ENCODE measurements around the gene MALL. TPM values are rescaled to one million over a fixed set of nuclear protein-coding genes. Genes with fewer than 3 reads are reported as not detected.
"Not testable (repeated sequence)": the region's sequence is repeated elsewhere in the genome, so short reads cannot be mapped to it uniquely, and the experiment has no call there.

MALL gene
- total and polyA plus RNA-seq, 2 of the 13 experiments (the other 11 are each of a cell fraction or from before 2014, with no cell fraction given) = not detected

DNA sequence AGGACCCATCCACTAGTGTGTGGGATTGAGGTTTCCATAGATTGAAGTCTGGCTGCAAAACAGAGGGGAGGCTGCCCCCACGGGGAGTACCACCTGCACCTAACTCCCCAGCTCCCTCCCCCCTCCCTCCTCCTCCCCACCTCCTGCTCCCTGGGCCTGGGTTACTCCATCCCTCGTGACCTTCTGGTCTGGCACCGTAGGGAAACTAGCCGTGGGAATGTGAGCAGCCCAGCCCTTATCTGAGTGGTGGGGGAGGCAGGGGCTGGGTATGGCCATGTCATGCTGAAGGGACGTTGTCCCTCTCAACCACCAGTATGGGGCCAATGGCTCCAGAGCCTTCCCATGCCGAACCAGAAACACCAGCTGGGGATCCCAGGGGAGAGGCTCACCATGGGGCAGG is 80.2 kb downstream of the MALL start:
- H3K27ac ChIP-seq (ENCODE audit: extremely low read length, insufficient read depth, low read length); H3K79me2 ChIP-seq (ENCODE audit: insufficient read depth, low read length); BruUV-seq (replicated peaks); POLR2A ChIA-PET; ATAC-seq; in situ Hi-C loops (cut with HindIII; ENCODE audit: extremely low pct_ligation_motif_present, low pct_unique_long_range_greater_than_20kb); intact Hi-C loops (cut with micrococcal nuclease; ENCODE audit: unreplicated experiment); H3K36me3 ChIP-seq (replicated peaks in 1 of 2; ENCODE audit: control insufficient read depth in 1 of 2, insufficient read depth in 2 of 2, low read length in 2 of 2); H3K9ac ChIP-seq (ENCODE audit: insufficient read depth, low read depth, low read length); H2AFZ ChIP-seq (ENCODE audit: low read length); H4K20me1 ChIP-seq (ENCODE audit: insufficient read depth, low read length); H3K9me3 ChIP-seq (ENCODE audit: low read length); CTCF ChIA-PET (ENCODE audit: low intra/inter-chr PET ratio, low total read pairs); FAIRE-seq; H3K4me1 ChIP-seq (ENCODE audit: insufficient read depth, low read length); H3K4me2 ChIP-seq (ENCODE audit: low read depth, low read length); H3K4me3 ChIP-seq (replicated peaks in 1 of 3; ENCODE audit: insufficient read depth in 1 of 3, low read depth in 2 of 3, low read length in 3 of 3); H3K27me3 ChIP-seq (ENCODE audit: control insufficient read depth in 1 of 2, insufficient read depth in 2 of 2, low read length in 2 of 2); DNase-seq (ENCODE audit: low spot score): not testable (repeated sequence)
- no CpG with 5 or more reads among the region's 6 CpGs for WGBS (ENCODE audit: low lambda C conversion rate)

- ATAC-seq; FAIRE-seq; DNase-seq (ENCODE audit: low spot score); H3K36me3 ChIP-seq (replicated peaks in 1 of 2; ENCODE audit: control insufficient read depth in 1 of 2, insufficient read depth in 2 of 2, low read length in 2 of 2); H4K20me1 ChIP-seq (ENCODE audit: insufficient read depth, low read length); CTCF ChIA-PET (ENCODE audit: low intra/inter-chr PET ratio, low total read pairs); H3K4me1 ChIP-seq (ENCODE audit: insufficient read depth, low read length); H3K9me3 ChIP-seq (ENCODE audit: low read length); POLR2A ChIA-PET; H3K9ac ChIP-seq (ENCODE audit: insufficient read depth, low read depth, low read length); H2AFZ ChIP-seq (ENCODE audit: low read length); H3K4me2 ChIP-seq (ENCODE audit: low read depth, low read length); in situ Hi-C loops (cut with HindIII; ENCODE audit: extremely low pct_ligation_motif_present, low pct_unique_long_range_greater_than_20kb); H3K79me2 ChIP-seq (ENCODE audit: insufficient read depth, low read length); H3K27me3 ChIP-seq (ENCODE audit: control insufficient read depth in 1 of 2, insufficient read depth in 2 of 2, low read length in 2 of 2); H3K27ac ChIP-seq (ENCODE audit: extremely low read length, insufficient read depth, low read length); intact Hi-C loops (cut with micrococcal nuclease; ENCODE audit: unreplicated experiment); BruUV-seq (replicated peaks); H3K4me3 ChIP-seq (replicated peaks in 1 of 3; ENCODE audit: insufficient read depth in 1 of 3, low read depth in 2 of 3, low read length in 3 of 3): not testable (repeated sequence)
- no CpG with 5 or more reads among the region's 10 CpGs for WGBS (ENCODE audit: low lambda C conversion rate)
Observed at GRCh38 chr2:110034935-110035334, 80.7 kb downstream of the MALL start.

Small RNA genes within 50 kb of the gene (microRNA-seq; reads per million reads assigned to microRNA genes)
- not detected for gene MIR4267
- gene MIR4436B1 = not detected

Small RNA genes within 50 kb of the gene (small RNA-seq; reads per million reads assigned to genes)
- gene MIR4267 (ENCODE audit: insufficient read depth in 2 of 3, insufficient read length in 3 of 3, low read depth in 2 of 3, low replicate concordance in 1 of 3) (0 reads per million in 3 experiments), gene MIR4436B1 (ENCODE audit: insufficient read depth in 2 of 3, insufficient read length in 3 of 3, low read depth in 2 of 3, low replicate concordance in 1 of 3) (0 reads per million in 3 experiments)

Other genes starting within 250 kb of the MALL start
- 0.69 and 1.3 TPM in 2 replicates for gene LIMS3, start 217.1 kb downstream of the MALL start, total RNA-seq (2016; rRNA removed; fragmentation: Illumina TruSeq; extraction: Trizol)
- gene LIMS3, start 217.1 kb downstream of the MALL start, polyA plus RNA-seq (2011; rRNA removed) = 2.2 TPM in 1 of 2 replicates, not detected in the other
- gene NPHP1, start 89.2 kb upstream of the MALL start, total RNA-seq (2016; rRNA removed; fragmentation: Illumina TruSeq; extraction: Trizol) = 4.8 and 6.7 TPM in 2 replicates
- 1.6 and 2.7 TPM in 2 replicates for gene NPHP1, start 89.2 kb upstream of the MALL start, polyA plus RNA-seq (2011; rRNA removed)
- gene MTLN, start 96.7 kb upstream of the MALL start, total RNA-seq (2016; rRNA removed; fragmentation: Illumina TruSeq; extraction: Trizol) = 47.1 and 50.4 TPM in 2 replicates
- 37.1 and 47.4 TPM in 2 replicates for gene MTLN, start 96.7 kb upstream of the MALL start, polyA plus RNA-seq (2011; rRNA removed)